ENCODE measurements around the gene MT1G. TPM values are rescaled to one million over a fixed set of nuclear protein-coding genes. Genes with fewer than 3 reads are reported as not detected.
"Not testable (repeated sequence)": the region's sequence is repeated elsewhere in the genome, so short reads cannot be mapped to it uniquely, and the experiment has no call there.

MT1G gene
- total RNA-seq, 1 donor from 2014 or later, result 23.7 TPM

DNA sequence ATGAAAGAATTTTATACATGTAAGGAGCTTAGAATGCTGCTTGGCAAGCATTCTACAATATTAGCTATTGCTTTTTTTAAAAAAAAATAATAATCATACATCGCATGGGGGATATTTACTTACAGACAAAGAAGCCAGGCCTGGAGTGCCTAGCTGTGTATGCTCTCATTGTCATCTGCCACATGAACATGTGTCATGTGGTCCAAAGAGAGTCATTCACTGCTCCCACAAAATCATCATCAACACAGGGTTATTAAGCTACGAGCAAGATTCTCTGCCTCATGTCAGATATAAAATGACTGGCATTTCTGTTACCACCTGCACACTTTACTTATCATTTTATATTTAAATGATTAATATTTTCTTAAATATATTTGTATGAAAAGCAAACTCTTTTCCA, 44.2 kb downstream of the MT1G start:
- H3K36me3 ChIP-seq, result no peaks in the 10 kb centered on the region
- no peaks in the 10 kb centered on the region for H3K27me3 ChIP-seq
- no peak for ATAC-seq
- intact Hi-C loops (cut with DNase I), result no loop called here
- no peak for DNase-seq
- TF ChIP-seq, protein P1, sequence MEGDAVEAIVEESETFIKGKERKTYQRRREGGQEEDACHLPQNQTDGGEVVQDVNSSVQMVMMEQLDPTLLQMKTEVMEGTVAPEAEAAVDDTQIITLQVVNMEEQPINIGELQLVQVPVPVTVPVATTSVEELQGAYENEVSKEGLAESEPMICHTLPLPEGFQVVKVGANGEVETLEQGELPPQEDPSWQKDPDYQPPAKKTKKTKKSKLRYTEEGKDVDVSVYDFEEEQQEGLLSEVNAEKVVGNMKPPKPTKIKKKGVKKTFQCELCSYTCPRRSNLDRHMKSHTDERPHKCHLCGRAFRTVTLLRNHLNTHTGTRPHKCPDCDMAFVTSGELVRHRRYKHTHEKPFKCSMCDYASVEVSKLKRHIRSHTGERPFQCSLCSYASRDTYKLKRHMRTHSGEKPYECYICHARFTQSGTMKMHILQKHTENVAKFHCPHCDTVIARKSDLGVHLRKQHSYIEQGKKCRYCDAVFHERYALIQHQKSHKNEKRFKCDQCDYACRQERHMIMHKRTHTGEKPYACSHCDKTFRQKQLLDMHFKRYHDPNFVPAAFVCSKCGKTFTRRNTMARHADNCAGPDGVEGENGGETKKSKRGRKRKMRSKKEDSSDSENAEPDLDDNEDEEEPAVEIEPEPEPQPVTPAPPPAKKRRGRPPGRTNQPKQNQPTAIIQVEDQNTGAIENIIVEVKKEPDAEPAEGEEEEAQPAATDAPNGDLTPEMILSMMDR (IDR thresholded peaks at IDR 0.05), result no peak
- no peak overlapping the region for H3K4me3 ChIP-seq
- H3K4me1 ChIP-seq, result peaks cover 6% of the 10 kb centered on the region
- H3K27ac ChIP-seq, result no peak overlapping the region
- H3K9me3 ChIP-seq, result no peaks in the 10 kb centered on the region

DNA sequence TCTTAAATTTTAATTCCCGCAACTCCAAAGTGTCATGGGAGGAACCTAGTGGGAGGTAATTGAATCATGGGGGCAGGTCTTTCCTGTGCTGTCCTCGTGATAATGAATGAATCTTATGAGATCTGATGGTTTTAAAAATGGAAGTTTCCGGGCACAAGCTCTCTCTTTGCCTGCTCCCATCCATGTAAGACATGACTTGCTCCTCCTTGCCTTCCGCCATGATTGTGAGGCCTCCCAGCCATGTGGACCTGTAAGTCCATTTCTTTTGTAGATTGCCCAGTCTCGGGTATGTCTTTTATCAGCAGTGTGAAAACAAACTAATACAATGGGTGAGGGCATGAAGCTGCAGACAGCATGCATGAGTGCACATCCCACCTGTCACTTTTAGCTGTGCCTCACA, 44.7 kb downstream of the MT1G start:
- ATAC-seq; intact Hi-C loops (cut with DNase I); H3K27ac ChIP-seq; DNase-seq; H3K9me3 ChIP-seq; H3K4me1 ChIP-seq; H3K27me3 ChIP-seq; H3K36me3 ChIP-seq; H3K4me3 ChIP-seq: not testable (repeated sequence)

DNA sequence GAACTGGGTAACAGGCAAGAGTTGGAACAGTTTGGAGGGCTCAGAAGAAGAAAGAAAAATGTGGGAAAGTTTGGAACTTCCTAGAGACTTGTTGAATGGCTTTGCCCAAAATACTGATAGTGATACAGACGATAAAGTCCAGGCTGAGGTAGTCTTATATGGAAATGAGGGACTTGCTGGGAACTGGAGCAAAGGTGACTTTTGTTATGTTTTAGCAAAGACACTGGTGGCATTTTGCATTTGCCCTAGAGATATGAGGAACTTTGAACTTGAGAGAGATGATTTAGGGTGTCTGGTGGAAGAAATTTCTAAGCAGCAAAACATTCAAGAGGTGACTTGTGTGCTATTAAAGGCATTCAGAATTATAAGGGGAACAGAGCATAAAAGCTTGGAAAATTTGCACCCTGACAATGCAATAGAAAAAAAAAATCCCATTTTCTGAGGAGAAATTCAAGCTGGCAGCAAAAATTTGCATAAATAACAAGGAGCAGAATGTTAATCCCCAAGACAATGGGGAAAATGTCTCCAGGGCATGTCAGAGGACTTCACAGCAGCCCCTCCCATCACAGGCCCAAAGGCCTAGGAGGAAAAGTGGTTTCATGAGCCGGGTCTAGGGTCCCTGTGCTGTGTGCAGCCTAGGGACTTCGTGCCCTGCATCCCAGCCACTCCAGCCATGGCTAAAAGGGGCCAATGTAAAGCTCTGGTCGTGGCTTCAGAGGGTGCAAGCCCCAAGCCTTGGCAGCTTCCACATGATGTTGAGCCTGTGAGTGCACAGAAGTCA, 46.0 kb downstream of the MT1G start:
- intact Hi-C loops (cut with DNase I); DNase-seq: not testable (repeated sequence)

DNA sequence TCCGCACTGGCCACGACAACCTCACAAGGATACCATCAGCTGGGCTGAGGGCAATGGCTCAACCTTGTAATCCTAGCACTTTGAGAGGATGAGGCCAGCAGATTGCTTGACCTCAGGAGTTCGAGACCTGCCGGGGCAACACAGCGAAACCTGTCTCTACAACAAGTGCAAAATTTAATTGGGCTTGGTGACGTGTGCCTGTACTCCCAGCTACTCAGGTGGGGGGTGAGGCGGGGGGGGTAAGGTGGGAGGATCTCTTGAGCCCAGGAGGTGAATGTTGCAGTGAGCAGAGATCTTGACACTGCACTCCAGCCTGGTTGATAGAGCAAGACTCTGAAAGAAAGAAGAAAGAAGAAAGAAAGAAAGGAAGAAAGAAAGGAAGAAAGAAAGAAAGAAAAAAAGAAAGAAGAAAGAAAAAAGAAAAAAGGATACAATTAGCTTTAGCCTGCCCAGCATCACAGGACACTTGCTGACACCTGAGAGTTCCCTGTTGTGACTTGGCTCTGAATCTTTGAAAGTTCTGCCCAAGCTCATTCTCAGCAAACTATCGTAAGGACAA, 47.4 kb downstream of the MT1G start:
- Histone ChIP-seq H3K27ac (no peak overlapping the region), H3K27me3 (no peaks in the 10 kb centered on the region), H3K4me1 (peaks cover 8% of the 10 kb centered on the region), H3K4me3 (no peak overlapping the region), H3K36me3 (no peaks in the 10 kb centered on the region), H3K9me3 (no peaks in the 10 kb centered on the region)
- ATAC-seq (no peak), DNase-seq (no peak)
- TF ChIP-seq, protein P1 (IDR thresholded peaks at IDR 0.05), result no peak
- intact Hi-C loops (cut with DNase I), result no loop called here

More for the DNA sequence above, 46.0 kb downstream of the MT1G start:
- not testable (repeated sequence) for H3K9me3 ChIP-seq, H3K36me3 ChIP-seq, H3K27me3 ChIP-seq, H3K4me3 ChIP-seq, H3K27ac ChIP-seq, ATAC-seq
- peaks cover 14% of the 10 kb centered on the region for H3K4me1 ChIP-seq

DNA sequence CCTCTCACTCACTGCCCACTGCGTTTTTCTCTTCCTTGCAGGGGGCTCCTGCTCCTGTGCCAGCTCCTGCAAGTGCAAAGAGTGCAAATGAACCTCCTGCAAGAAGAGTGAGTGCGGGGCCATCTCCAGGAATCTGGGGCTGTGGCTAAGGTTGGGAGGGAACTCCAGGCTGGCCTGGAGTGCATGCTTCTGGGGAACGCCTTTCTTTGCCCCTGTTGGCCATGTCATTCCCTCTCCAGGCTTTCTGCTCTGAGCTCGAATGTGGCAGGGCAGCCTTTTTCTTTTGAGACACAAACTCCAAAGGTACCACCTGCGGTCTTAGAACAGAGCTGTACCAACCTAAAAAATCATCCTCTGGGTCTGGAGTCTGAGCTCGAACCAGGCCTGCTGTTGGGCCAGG, 49.7 kb downstream of the MT1G start:
- H3K27me3 ChIP-seq, result no peaks in the 10 kb centered on the region
- H3K4me3 ChIP-seq, result peak overlapping the region; percentile 47
- peaks cover 8% of the 10 kb centered on the region for H3K4me1 ChIP-seq
- TF ChIP-seq, protein P1 (IDR thresholded peaks at IDR 0.05), result no peak
- no peak for DNase-seq
- H3K36me3 ChIP-seq, result no peaks in the 10 kb centered on the region
- H3K9me3 ChIP-seq, result no peaks in the 10 kb centered on the region
- ATAC-seq, result no peak
- intact Hi-C loops (cut with DNase I), result no loop called here
- no peak overlapping the region for H3K27ac ChIP-seq

DNA sequence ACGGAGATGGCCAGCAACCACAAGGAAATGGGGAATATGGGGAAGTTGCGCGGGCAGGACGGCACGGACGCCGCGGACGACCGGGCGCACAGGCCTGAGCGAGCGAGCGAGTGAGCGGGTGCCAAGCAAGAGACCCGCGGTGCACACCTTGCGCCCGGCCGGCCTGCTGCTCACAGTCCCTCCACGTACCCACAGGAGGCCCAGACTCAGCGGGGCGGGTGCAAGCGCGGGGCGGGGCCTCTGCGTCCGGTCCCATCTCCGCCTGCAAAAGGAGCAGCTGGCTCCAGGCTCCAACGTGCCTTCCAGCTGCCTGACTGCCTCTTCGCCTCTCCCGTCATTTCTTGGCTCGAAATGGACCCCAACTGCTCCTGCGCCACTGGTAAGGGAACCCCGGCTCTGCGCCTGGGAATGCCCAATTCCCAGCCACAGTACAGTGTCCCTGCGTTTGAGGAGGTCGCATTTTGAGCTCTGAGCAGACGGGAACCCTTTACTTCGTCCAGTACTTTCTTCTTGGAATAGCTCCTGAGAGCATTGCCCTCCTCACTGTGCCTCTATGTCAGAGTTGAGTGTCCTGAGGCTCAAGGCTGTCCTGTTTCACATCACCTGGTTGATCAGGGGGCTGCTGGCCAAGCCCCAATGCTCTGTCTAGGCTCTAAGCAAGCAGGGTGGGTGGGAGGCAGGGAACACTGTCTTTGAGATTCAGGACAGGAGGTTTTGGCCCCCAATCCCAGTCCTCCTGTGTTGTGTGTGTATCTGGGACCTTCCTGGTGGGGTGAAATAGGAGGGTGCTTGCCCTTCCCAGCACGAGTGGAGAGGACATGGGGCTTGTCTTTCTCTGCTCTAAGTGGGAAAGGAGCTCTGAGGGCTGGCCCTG, 50.4 kb downstream of the MT1G start:
- H3K4me3 ChIP-seq, result peak overlapping the region; percentile 47
- peak overlapping the region; percentile 69 for H3K27ac ChIP-seq
- H3K4me1 ChIP-seq, result peaks cover 8% of the 10 kb centered on the region
- H3K27me3 ChIP-seq, result no peaks in the 10 kb centered on the region
- peak; percentile 94 for ATAC-seq
- H3K36me3 ChIP-seq, result no peaks in the 10 kb centered on the region
- H3K9me3 ChIP-seq, result no peaks in the 10 kb centered on the region
- DNase-seq, result peak; percentile 86
- TF ChIP-seq, protein P1 (IDR thresholded peaks at IDR 0.05), result no peak
- intact Hi-C loops (cut with DNase I), result no loop called here

Other genes starting within 250 kb of the MT1G start
- gene AMFR, start 242.5 kb downstream of the MT1G start, total RNA-seq, result 89.8 TPM
- gene NUDT21, start 216.7 kb downstream of the MT1G start, total RNA-seq, result 77.2 TPM
- gene OGFOD1, start 216.5 kb downstream of the MT1G start, total RNA-seq, result 34.4 TPM
- gene BBS2, start 148.0 kb downstream of the MT1G start, total RNA-seq, result 29.5 TPM
- not detected for gene MT4, start 103.0 kb downstream of the MT1G start, total RNA-seq
- gene MT3, start 78.5 kb downstream of the MT1G start, total RNA-seq, result not detected
- gene MT2A, start 59.5 kb downstream of the MT1G start, total RNA-seq, result 349 TPM
- 154 TPM for gene MT1E, start 42.3 kb downstream of the MT1G start, total RNA-seq
- gene MT1M, start 35.4 kb downstream of the MT1G start, total RNA-seq, result 40.3 TPM
- 4.9 TPM for gene MT1A, start 29.4 kb downstream of the MT1G start, total RNA-seq
- not detected for gene MT1B, start 16.2 kb downstream of the MT1G start, total RNA-seq
- 9.1 TPM for gene MT1F, start 10.1 kb downstream of the MT1G start, total RNA-seq
- 6.3 TPM for gene MT1H, start 1.7 kb upstream of the MT1G start, total RNA-seq
- gene MT1X, start 14.4 kb upstream of the MT1G start, total RNA-seq, result 111 TPM
- 57.2 TPM for gene NUP93, start 62.1 kb upstream of the MT1G start, total RNA-seq
- not detected for gene SLC12A3, start 197.1 kb upstream of the MT1G start, total RNA-seq

Measured in upper lobe of right lung (tissue), 1 donor.